MM.1S (cell line): ENCODE results near the gene ASIC2.

ENCODE experiments used
- DNase-seq: peaks from one replicate; pipeline ENCODE4 v3.0.0-alpha.2; 2015
- H2AFZ ChIP-seq: fragments of 300-600 bp; sonication (generic); 2 replicates; pipeline ENCODE4 v1.6.0; 2016; ENCODE audit warnings: antibody characterized with exemption, low read length
- H3F3A ChIP-seq: fragments of 300-600 bp; sonication (generic); 2 replicates; pipeline ENCODE4 v1.6.1; 2016; ENCODE audit warnings: mild to moderate bottlenecking, antibody characterized with exemption, low read length, moderate library complexity, mixed read lengths; ENCODE audit not compliant: insufficient read depth
- H3K27ac ChIP-seq: fragments of 300-600 bp; sonication (generic); 2 replicates; pipeline ENCODE4 v1.5.1; 2016; ENCODE audit warnings: mild to moderate bottlenecking, low read length
- H3K27me3 ChIP-seq: fragments of 300-600 bp; sonication (generic); replicated peaks from 2 replicates; pipeline ENCODE4 v1.6.0; 2016; ENCODE audit warnings: low read length; ENCODE audit not compliant: insufficient read depth
- H3K36me3 ChIP-seq: fragments of 300-600 bp; sonication (generic); replicated peaks from 2 replicates; pipeline ENCODE4 v1.6.1; 2016; ENCODE audit warnings: mild to moderate bottlenecking, low read length, mixed read lengths; ENCODE audit not compliant: insufficient read depth
- H3K4me1 ChIP-seq: fragments of 300-600 bp; sonication (generic); 2 replicates; pipeline ENCODE4 v1.6.1; 2016; ENCODE audit warnings: low read length, mixed read lengths
- H3K4me2 ChIP-seq: fragments of 300-600 bp; sonication (generic); 2 replicates; pipeline ENCODE4 v1.6.0; 2016; ENCODE audit warnings: low read depth, low read length
- H3K4me3 ChIP-seq: fragments of 300-600 bp; sonication (generic); 2 replicates; pipeline ENCODE4 v1.5.1; 2016; ENCODE audit warnings: low read length, mixed read lengths
- H3K79me2 ChIP-seq: fragments of 300-600 bp; sonication (generic); 2 replicates; pipeline ENCODE4 v1.6.1; 2016; ENCODE audit warnings: mixed run types, low read length, mixed read lengths
- H3K9ac ChIP-seq: fragments of 300-600 bp; sonication (generic); 2 replicates; pipeline ENCODE4 v1.6.1; 2016; ENCODE audit warnings: low read length, mixed read lengths
- H3K9me2 ChIP-seq: fragments of 300-600 bp; sonication (generic); replicated peaks from 2 replicates; pipeline ENCODE4 v1.6.1; 2016; ENCODE audit warnings: mild to moderate bottlenecking, low read length, mixed read lengths; ENCODE audit not compliant: insufficient read depth
- H3K9me3 ChIP-seq: fragments of 300-600 bp; sonication (generic); replicated peaks from 2 replicates; pipeline ENCODE4 v1.6.1; 2016; ENCODE audit warnings: mild to moderate bottlenecking, low read length, mixed read lengths; ENCODE audit not compliant: insufficient read depth
- H4K20me1 ChIP-seq: fragments of 300-600 bp; sonication (generic); 2 replicates; pipeline ENCODE4 v1.6.1; 2016; ENCODE audit warnings: mild to moderate bottlenecking, low read length, moderate library complexity, mixed read lengths; ENCODE audit not compliant: insufficient read depth
- CTCF ChIP-seq: fragments of 300-600 bp; sonication (generic); IDR thresholded peaks from 2 replicates; pipeline ENCODE4 v1.5.1; 2016; ENCODE audit warnings: antibody characterized with exemption, low read length, mixed read lengths
- EZH2 ChIP-seq: fragments of 300-600 bp; sonication (generic); optimal IDR thresholded peaks from 2 replicates; pipeline ENCODE3; 2017; ENCODE audit warnings: low read depth, mild to moderate bottlenecking, antibody characterized with exemption, low read length, mixed read lengths
- EZH2phosphoT487 ChIP-seq: fragments of 300-600 bp; sonication (generic); IDR thresholded peaks from 2 replicates; pipeline ENCODE4 v1.6.1; 2018; ENCODE audit warnings: antibody characterized with exemption, low read length

ASIC2 gene

GRCh38 chr17:33044771-33045170 lies 248.3 kb downstream of the ASIC2 start:
- Histone ChIP-seq H3K9ac (no peak overlapping the region), H3K4me3 (no peak overlapping the region), H4K20me1 (no peaks in the 10 kb centered on the region), H3K9me2 (no peaks in the 10 kb centered on the region), H3K36me3 (no peaks in the 10 kb centered on the region), H3K4me2 (no peak overlapping the region), H2AFZ (no peak overlapping the region), H3K4me1 (no peaks in the 10 kb centered on the region), H3F3A (no peaks in the 10 kb centered on the region), H3K9me3 (no peaks in the 10 kb centered on the region), H3K79me2 (no peaks in the 10 kb centered on the region), H3K27me3 (no peaks in the 10 kb centered on the region), H3K27ac (no peak overlapping the region)
- TF ChIP-seq CTCF (no peak), EZH2 (no peak), EZH2phosphoT487 (no peak)
- DNase-seq, result no peak

- no peaks in the 10 kb centered on the region for H4K20me1 ChIP-seq
- DNase-seq, result no peak
- no peak overlapping the region for H3K4me2 ChIP-seq
- H3K4me1 ChIP-seq, result no peaks in the 10 kb centered on the region
- H3K9ac ChIP-seq, result no peak overlapping the region
- H3K4me3 ChIP-seq, result no peak overlapping the region
- no peak overlapping the region for H3K27ac ChIP-seq
- H3K79me2 ChIP-seq, result no peaks in the 10 kb centered on the region
- H3K9me3 ChIP-seq, result no peaks in the 10 kb centered on the region
- no peak for TF ChIP-seq EZH2phosphoT487
- TF ChIP-seq EZH2, result no peak
- no peak for TF ChIP-seq CTCF
- H2AFZ ChIP-seq, result no peak overlapping the region
- H3F3A ChIP-seq, result no peaks in the 10 kb centered on the region
- no peaks in the 10 kb centered on the region for H3K36me3 ChIP-seq
- no peaks in the 10 kb centered on the region for H3K9me2 ChIP-seq
- H3K27me3 ChIP-seq, result no peaks in the 10 kb centered on the region
Observed at GRCh38 chr17:33040461-33040860, 252.6 kb downstream of the ASIC2 start.

GRCh38 chr17:33039874-33040273 lies 253.2 kb downstream of the ASIC2 start:
- no peak for DNase-seq
- no peak overlapping the region for H3K27ac ChIP-seq
- no peak overlapping the region for H2AFZ ChIP-seq
- H3K9me2 ChIP-seq, result no peaks in the 10 kb centered on the region
- no peaks in the 10 kb centered on the region for H3K79me2 ChIP-seq
- H3F3A ChIP-seq, result no peaks in the 10 kb centered on the region
- H3K9me3 ChIP-seq, result no peaks in the 10 kb centered on the region
- H3K4me2 ChIP-seq, result no peak overlapping the region
- H3K36me3 ChIP-seq, result no peaks in the 10 kb centered on the region
- no peak overlapping the region for H3K9ac ChIP-seq
- H3K4me1 ChIP-seq, result no peaks in the 10 kb centered on the region
- H4K20me1 ChIP-seq, result no peaks in the 10 kb centered on the region
- H3K27me3 ChIP-seq, result no peaks in the 10 kb centered on the region
- TF ChIP-seq EZH2 (no peak), CTCF (no peak), EZH2phosphoT487 (no peak)
- H3K4me3 ChIP-seq, result no peak overlapping the region

- no peak for TF ChIP-seq EZH2
- peak; percentile 64 for TF ChIP-seq CTCF
- no peak overlapping the region for H3K4me2 ChIP-seq
- H3K79me2 ChIP-seq, result no peaks in the 10 kb centered on the region
- no peaks in the 10 kb centered on the region for H3K27me3 ChIP-seq
- H3K27ac ChIP-seq, result no peak overlapping the region
- H3K4me3 ChIP-seq, result no peak overlapping the region
- H3F3A ChIP-seq, result no peaks in the 10 kb centered on the region
- no peaks in the 10 kb centered on the region for H3K9me3 ChIP-seq
- no peak overlapping the region for H3K9ac ChIP-seq
- no peak overlapping the region for H2AFZ ChIP-seq
- H3K9me2 ChIP-seq, result no peaks in the 10 kb centered on the region
- H3K4me1 ChIP-seq, result no peaks in the 10 kb centered on the region
- no peaks in the 10 kb centered on the region for H4K20me1 ChIP-seq
- no peak for DNase-seq
- no peaks in the 10 kb centered on the region for H3K36me3 ChIP-seq
Observed at GRCh38 chr17:33038740-33039139, 254.4 kb downstream of the ASIC2 start.
